Nephron (organoid): ENCODE data around the gene SCIN.
"Not testable (repeated sequence)": the region's sequence is repeated elsewhere in the genome, so short reads cannot be mapped to it uniquely, and the experiment has no call there.

Experiments used
- H3K27ac Mint-ChIP-seq, 3 experiments: 2 replicates each; pipeline ENCODE4 v1.8.0; 2020; ENCODE audit warnings: mixed read lengths in 3 of 3, mild to moderate bottlenecking in 2 of 3, moderate library complexity in 1 of 3
- H3K27me3 Mint-ChIP-seq: 2 replicates; pipeline ENCODE4 v1.8.0; 2021; ENCODE audit warnings: low read depth, mild to moderate bottlenecking, moderate library complexity, mixed read lengths
- H3K36me3 Mint-ChIP-seq: 2 replicates; pipeline ENCODE4 v1.8.0; 2020; ENCODE audit warnings: low read depth, mixed read lengths
- H3K4me1 Mint-ChIP-seq: 2 replicates; pipeline ENCODE4 v1.8.0; 2020; ENCODE audit warnings: mixed read lengths
- H3K4me3 Mint-ChIP-seq, 3 experiments: 2 replicates each; pipeline ENCODE4 v1.8.0; 2020; ENCODE audit warnings: mild to moderate bottlenecking in 3 of 3, mixed read lengths in 3 of 3, moderate library complexity in 2 of 3
- H3K9me3 Mint-ChIP-seq: 2 replicates; pipeline ENCODE4 v1.8.0; 2020; ENCODE audit warnings: mixed read lengths
- CTCF ChIP-seq, 3 experiments: fragments of 200-600 bp; sonication (generic); IDR thresholded peaks; one replicate each; pipeline ENCODE4 v1.5.0; 2021; ENCODE audit warnings: antibody characterized with exemption in 3 of 3; ENCODE audit not compliant: unreplicated experiment in 3 of 3

SCIN gene

GRCh38 chr7:12642508-12642907, 72.0 kb downstream of the SCIN start:
- no peak for TF ChIP-seq CTCF (IDR thresholded peaks at IDR 0.05; ENCODE audit: unreplicated experiment in 3 of 3)
- Mint-ChIP-seq H3K27me3 (no peaks in the 10 kb centered on the region), H3K9me3 (no peaks in the 10 kb centered on the region), H3K4me1 (peaks cover 14% of the 10 kb centered on the region), H3K4me3 (no peak overlapping the region), H3K27ac (no peak overlapping the region), H3K36me3 (no peaks in the 10 kb centered on the region)

- no peak for TF ChIP-seq CTCF (IDR thresholded peaks at IDR 0.05; ENCODE audit: unreplicated experiment in 3 of 3)
- no peak overlapping the region for H3K4me3 Mint-ChIP-seq
- H3K27me3 Mint-ChIP-seq = no peaks in the 10 kb centered on the region
- peaks cover 11% of the 10 kb centered on the region for H3K4me1 Mint-ChIP-seq
- H3K36me3 Mint-ChIP-seq = no peaks in the 10 kb centered on the region
- no peak overlapping the region for H3K27ac Mint-ChIP-seq
- no peaks in the 10 kb centered on the region for H3K9me3 Mint-ChIP-seq
These were observed 72.6 kb downstream of the SCIN start for GRCh38 chr7:12643001-12643643.

- Mint-ChIP-seq H3K4me1 (peaks cover 9% of the 10 kb centered on the region), H3K9me3 (no peaks in the 10 kb centered on the region), H3K27me3 (no peaks in the 10 kb centered on the region), H3K27ac (no peak overlapping the region), H3K36me3 (no peaks in the 10 kb centered on the region), H3K4me3 (no peak overlapping the region)
- TF ChIP-seq CTCF (IDR thresholded peaks at IDR 0.05; ENCODE audit: unreplicated experiment in 3 of 3) = no peak
These were observed 73.1 kb downstream of the SCIN start for GRCh38 chr7:12643644-12644043.

- not testable (repeated sequence) for H3K36me3 Mint-ChIP-seq, H3K9me3 Mint-ChIP-seq, H3K27ac Mint-ChIP-seq, H3K27me3 Mint-ChIP-seq, H3K4me3 Mint-ChIP-seq, H3K4me1 Mint-ChIP-seq
These were observed 74.7 kb downstream of the SCIN start for GRCh38 chr7:12645212-12645611.

GRCh38 chr7:12646139-12646538, 75.6 kb downstream of the SCIN start:
- H3K27ac Mint-ChIP-seq = no peak overlapping the region
- H3K27me3 Mint-ChIP-seq = no peaks in the 10 kb centered on the region
- no peaks in the 10 kb centered on the region for H3K4me1 Mint-ChIP-seq
- no peaks in the 10 kb centered on the region for H3K36me3 Mint-ChIP-seq
- TF ChIP-seq CTCF (IDR thresholded peaks at IDR 0.05; ENCODE audit: unreplicated experiment in 3 of 3) = no peak
- no peak overlapping the region for H3K4me3 Mint-ChIP-seq
- no peaks in the 10 kb centered on the region for H3K9me3 Mint-ChIP-seq

GRCh38 chr7:12647364-12648219, 77.1 kb downstream of the SCIN start:
- no peaks in the 10 kb centered on the region for H3K9me3 Mint-ChIP-seq
- H3K4me3 Mint-ChIP-seq = no peak overlapping the region
- peaks cover 3% of the 10 kb centered on the region for H3K36me3 Mint-ChIP-seq
- no peaks in the 10 kb centered on the region for H3K27me3 Mint-ChIP-seq
- H3K4me1 Mint-ChIP-seq = no peaks in the 10 kb centered on the region
- no peak overlapping the region for H3K27ac Mint-ChIP-seq
- TF ChIP-seq CTCF (IDR thresholded peaks at IDR 0.05; ENCODE audit: unreplicated experiment in 3 of 3) = no peak
